HG03060 (cell line): Measurements from ENCODE around the gene ZNF628.

Experiments used
- ATAC-seq: cut with Tn5 transposase; IDR thresholded peaks from one replicate; pipeline ENCODE4 v1.9.1; 2021; ENCODE audit warnings: low read depth, moderate number of reproducible peaks; ENCODE audit not compliant: unreplicated experiment

Gene ZNF628

DNA sequence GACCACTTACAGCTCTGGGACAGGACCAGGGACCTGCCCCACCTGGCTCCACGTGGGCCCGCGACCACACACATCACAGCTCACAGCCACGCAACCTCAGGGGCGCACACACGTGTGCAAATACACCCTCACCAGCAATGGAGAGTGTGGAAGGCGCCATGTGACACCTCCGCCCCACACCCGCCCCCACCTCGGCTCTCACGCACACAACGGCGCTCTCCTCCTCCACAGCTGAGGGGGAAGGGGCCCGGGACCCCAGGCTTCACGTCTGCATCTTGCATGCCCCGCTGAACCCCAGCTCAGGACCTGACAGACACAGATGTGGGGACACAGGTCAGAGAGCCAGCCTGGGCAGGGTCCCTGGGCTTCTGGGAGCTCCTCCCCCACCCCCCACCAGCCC is 26.9 kb upstream of the ZNF628 start:
- ATAC-seq, result no peak

- ATAC-seq, result no peak
Observed at GRCh38 chr19:55451163-55451964, 25.1 kb upstream of the ZNF628 start.

DNA sequence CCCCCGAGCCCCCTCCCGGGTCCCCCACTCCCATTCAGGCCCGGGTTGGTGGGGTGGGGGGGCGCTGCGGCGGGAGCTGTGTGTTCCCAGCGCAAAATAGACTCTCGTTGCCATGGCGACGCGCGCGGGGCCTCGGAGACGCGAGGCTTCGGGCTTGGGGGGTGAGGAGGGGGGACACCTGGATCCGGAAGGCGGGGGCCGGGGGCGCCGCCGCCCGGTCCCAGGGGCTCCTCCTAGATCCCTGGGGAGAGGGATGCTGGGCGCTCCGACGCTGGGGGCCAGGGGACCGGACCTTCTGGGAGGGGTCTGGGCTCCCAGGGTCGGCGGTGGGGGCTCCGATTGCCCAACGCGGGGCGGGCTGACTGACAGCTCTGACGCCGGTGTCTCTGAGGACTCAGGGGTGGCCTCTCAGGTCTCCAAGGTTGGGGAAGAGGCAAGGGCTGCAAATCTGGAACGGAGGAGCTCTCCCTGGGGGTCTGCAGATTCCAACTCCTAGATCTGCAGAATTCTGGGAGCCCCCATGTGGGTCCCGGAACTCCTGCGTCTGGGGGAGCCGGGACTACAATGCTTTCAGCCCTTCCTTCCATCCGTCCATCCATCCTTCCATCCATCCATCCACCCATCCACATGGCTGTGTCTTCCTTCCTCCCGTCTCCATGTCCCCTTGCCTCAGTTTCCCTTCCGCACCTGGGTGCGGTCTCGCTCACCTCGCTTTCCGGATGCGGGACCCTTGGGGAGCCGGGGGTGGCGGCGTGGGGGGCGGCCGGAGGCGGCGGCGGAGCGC is 24.3 kb upstream of the ZNF628 start:
- ATAC-seq, result no peak

DNA sequence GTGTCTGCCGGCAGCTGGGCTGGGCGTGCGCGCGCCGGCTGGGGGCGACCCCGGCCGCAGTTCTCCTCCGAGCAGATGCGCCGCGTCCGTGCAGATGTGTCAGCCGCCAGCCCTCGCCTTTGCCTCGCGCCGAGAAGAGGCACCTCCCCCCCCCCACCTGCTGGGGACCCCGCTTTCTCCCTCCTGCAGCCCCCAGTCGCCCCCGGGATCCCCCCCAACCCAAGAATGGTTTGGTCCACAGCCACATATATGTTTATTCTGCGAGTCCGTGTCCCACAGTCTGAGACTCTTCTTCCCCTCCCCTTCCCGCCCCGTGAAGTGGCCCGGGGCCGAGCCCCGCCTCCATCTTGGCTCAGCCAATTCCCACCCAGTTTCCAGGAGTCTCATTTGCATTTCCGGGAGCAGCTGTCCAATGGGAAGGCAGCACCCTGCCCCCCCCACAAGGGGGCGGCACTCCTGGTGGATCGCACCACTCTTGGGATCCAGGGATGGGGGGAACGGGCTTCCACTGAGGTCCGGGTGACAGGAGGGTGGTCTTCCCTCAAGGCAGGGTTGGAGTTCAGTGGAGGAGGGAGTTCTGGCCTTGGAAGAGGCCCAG is 23.6 kb upstream of the ZNF628 start:
- no peak for ATAC-seq

- no peak for ATAC-seq
Observed at GRCh38 chr19:55453511-55454260, 22.7 kb upstream of the ZNF628 start.

GRCh38 chr19:55454787-55455243 is 21.6 kb upstream of the ZNF628 start:
- ATAC-seq, result no peak

- no peak for ATAC-seq
Observed at GRCh38 chr19:55455576-55456235, 20.7 kb upstream of the ZNF628 start.

DNA sequence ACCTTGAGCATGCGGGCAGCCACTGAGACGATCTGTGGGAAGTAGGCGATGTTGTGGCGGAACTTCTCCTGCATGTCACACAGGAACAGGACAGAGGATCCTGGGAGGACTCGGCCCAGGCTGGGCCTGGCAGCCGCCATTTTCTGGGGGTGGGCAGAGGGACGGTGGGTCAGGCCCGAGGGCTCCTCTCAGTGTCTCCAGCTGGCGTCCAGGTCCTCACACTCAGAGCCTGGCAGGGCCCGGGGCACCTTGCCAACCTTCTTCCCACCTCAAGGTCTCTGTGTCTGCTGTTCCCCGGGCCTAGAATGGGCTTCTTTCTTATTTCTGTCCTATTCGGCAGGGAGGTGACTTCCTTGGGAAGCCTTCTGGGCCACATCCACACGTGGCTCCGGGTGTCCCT is 20.1 kb upstream of the ZNF628 start:
- no peak for ATAC-seq

DNA sequence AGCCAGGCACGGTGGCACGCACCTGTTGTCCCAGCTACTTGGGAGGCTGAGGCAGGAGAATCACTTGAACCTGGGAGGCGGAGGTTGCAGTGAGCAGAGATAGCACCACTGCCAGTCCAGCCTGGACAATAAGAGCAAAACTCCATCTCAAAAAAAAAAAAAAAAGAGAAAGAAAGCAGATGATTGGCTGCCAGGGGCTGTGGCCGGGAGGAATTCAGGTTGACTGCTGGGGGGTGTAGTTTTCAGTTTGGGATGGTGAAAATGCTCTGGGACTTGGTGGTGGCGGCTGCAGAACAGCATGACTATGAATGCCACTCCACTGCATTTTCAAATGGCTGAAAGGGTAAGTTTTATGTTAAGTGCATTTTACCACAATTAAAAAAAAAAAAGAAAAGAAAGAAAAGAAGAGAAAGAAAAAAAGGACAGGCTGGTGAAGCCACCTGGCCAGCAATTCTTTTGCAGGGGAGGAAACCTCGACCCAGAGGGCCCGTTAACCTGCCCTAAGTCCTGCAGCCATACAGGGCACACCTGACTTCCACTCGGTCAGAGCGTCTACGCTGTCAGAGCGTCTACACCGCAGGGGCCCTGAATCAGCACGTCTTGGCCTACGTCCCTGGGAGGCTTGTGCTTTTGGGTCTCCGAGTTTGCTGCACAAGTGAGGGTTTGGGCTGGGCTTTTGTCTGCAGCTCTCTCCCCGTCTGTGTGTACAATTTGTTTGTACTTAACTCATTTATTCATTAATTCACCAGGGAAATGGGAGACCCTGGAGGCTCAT is 18.5 kb upstream of the ZNF628 start:
- ATAC-seq, result no peak

DNA sequence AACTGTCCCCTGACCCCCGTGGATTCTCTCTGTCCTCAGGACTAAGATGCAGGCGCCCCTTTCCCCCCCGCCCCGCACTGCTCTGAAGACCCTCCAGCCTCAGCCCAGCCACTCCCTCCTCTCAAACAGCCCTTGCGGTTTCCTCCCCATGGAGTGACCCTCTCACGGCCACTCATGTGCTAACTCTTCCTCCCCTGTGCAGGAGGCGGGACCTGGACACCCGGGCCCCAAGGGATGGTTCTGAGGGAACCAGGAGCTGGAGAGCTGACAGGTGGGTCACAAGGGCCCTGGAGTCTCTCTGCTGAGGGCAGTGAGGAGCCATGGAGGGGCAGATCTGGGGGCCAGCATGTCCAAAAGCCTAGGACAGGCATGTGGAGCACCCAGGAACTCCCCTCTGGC is 16.9 kb upstream of the ZNF628 start:
- no peak for ATAC-seq

- no peak for ATAC-seq
Observed at GRCh38 chr19:55459950-55460657, 16.3 kb upstream of the ZNF628 start.

- no peak for ATAC-seq
Observed at GRCh38 chr19:55460670-55461258, 15.7 kb upstream of the ZNF628 start.

DNA sequence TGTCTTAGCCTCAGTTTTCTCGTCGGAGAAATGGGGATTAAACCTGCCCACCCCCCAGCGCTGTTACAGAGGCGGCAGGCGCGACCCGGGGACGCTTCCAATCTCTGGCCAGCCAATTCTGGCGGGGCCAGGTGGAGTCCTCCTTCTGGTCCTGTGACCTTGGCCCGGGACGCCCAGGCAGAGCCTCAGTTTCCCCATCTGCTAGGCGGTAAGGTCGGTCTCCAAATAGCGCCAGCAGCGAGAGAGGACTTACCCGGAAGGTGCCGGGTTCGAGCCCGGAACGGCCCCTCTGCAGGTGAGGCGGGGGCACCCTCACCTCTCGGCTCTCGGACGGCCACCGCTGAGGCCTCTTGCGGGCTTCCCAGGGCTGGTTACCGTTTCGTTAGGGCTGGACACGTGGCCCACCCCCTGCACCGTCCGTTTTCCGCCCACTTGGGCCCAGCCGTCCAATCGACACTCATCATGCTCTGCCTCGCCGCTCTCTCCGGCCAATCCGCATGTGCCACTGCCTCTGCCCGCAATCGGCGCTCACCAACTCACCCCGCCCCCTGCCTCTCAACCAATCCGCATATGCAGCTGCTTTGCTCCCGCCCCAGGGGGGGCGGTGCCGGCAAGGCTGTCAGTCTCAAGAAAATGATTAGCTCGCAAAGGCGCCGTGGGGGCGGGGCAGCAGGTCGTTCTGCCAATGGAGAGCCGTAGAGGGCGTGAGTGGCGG is 15.0 kb upstream of the ZNF628 start, which contains the start of gene ISOC2:
ISOC2 (minus strand) TSS at position 384 of the 715 bp plus-strand sequence. CDS start 5,156 bp downstream, outside the sequence.
- peak; percentile 76 for ATAC-seq

GRCh38 chr19:55461974-55462626 is 14.3 kb upstream of the ZNF628 start:
- ATAC-seq, result no peak

DNA sequence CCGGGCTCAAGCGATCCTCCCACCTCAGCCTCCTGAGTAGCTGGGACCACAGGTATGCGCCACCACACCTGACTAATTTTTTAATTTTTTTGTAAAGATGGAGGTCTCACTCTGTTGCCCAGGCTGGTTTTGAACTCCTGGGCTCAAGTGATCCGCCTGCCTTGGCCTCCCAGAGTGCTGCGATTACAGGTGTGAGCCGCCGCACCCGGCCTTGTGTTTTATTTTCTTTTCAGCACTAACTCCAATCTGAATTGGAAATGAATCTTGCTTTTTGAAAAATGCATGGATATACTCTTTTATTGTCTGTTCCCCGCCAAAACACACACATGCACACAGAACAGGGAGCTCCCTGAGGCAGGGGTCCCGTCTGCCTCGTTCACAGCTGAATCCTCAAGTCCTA is 13.7 kb upstream of the ZNF628 start:
- ATAC-seq, result no peak

DNA sequence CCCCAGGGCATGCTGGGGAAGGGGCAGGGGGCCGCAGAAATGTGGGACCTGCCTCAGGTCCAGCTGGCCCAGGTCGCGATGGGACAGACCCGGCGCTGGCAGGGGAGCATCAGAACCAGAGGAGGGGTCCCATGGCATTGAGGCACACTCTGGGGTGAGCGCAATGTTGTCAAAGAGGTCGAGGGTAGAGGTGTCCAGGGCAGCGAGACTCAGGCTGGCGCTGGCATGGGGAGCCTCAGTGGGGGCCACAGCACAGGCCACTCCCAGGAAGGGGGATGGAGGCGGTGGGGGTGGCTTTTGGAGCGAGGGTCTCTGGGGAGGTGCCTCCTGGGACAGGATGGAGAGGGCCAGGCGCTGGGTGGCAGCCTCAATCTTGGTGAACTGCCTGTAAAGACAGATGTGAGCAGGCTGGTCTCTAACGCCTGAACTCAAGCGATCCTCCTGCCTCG is 12.8 kb upstream of the ZNF628 start:
- ATAC-seq, result no peak

DNA sequence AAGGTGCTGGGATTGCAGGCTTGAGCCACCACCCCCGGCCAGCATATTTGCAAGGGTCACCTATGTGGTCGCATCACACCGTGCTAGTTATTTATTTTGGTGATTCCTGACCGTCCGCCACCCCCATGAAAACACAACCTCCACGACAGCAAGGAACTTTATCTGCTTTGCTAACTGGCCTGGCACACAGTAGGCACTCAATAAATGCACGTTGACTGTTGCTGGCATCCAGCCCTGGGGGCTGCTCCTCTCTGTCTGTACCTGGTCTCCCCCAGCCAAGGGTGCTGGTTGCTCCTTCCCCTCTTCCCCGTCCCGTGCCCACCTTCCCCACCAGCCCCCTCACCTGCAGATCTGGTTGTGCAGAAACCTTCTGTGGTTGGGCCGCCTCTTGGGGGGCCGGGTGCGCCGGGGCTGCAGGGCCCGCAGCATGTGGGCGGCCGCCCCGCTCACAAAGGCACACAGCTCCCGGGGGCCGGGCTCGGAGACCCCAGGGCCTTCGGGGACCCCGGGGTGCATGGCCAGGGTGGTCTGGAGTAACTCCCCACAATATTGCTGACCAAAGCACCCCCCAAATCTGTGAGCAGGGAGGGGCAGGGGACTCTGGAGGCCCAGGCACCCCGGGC is 12.3 kb upstream of the ZNF628 start:
- ATAC-seq, result no peak
